BJ (cell line): ENCODE measurements around the gene PRR23E. TPM values are rescaled to one million over a fixed set of nuclear protein-coding genes. Genes with fewer than 3 reads are reported as not detected.

Source experiments
- CTCF ChIA-PET: fragments of 350-600 bp; formaldehyde crosslinking; extraction: SDS; loops from one replicate; lab custom pipeline; 2021; ENCODE audit warnings: antibody characterized with exemption, inconsistent platforms; lab: Yijun Ruan, JAX
- POLR2A ChIA-PET: fragments of 300-600 bp; sonication (Branson Sonifier 250); formaldehyde crosslinking; extraction: SDS; loops from one replicate; lab custom pipeline; 2021; ENCODE audit warnings: antibody characterized with exemption; lab: Charles Lee
- DNase-seq: peaks from one replicate; pipeline ENCODE4 v3.0.0-alpha.2; 2011; ENCODE audit warnings: low read depth
- H3K27me3 ChIP-seq: 2 replicates; pipeline ENCODE4 v1.6.0; 2011; ENCODE audit warnings: low read length; ENCODE audit not compliant: control insufficient read depth, insufficient read depth
- H3K36me3 ChIP-seq: 2 replicates; pipeline ENCODE4 v1.5.1; 2011; ENCODE audit warnings: low read length; ENCODE audit not compliant: control insufficient read depth, insufficient read depth
- H3K4me3 ChIP-seq: 2 replicates; pipeline ENCODE4 v1.5.1; 2011; ENCODE audit warnings: low read depth, mild to moderate bottlenecking, control low read depth, low read length
- CTCF ChIP-seq: IDR thresholded peaks from 2 replicates; pipeline ENCODE4 v1.5.1; 2011; ENCODE audit warnings: low read depth, mild to moderate bottlenecking, control low read depth, inconsistent platforms, low read length, moderate library complexity; ENCODE audit not compliant: insufficient read depth
- polyA plus RNA-seq: library from polyadenylated mRNA; depleted of rRNA; stranded (reverse); fragments of >200 nt; gene quantifications from 2 replicates; pipeline ENCODE4 v1.2.3, GENCODE V29; 2011

PRR23E gene
- polyA plus RNA-seq, 1 experiment, result not detected

- Histone ChIP-seq H3K4me3 (no peak overlapping the region), H3K27me3 (peaks cover 4% of the 10 kb centered on the region), H3K36me3 (no peaks in the 10 kb centered on the region)
- TF ChIP-seq CTCF, result no peak
- no peak for DNase-seq
- CTCF ChIA-PET, result interaction anchor here (1.3 kb wide), 1 partner anchor 407 kb away, joined by 3 read pairs; no protein-coding TSS in a partner anchor
- POLR2A ChIA-PET, result no interaction called here
These were observed 34.2 kb upstream of the PRR23E start for GRCh38 chr3:127158614-127159229.

- Histone ChIP-seq H3K4me3 (no peak overlapping the region), H3K27me3 (peaks cover 4% of the 10 kb centered on the region), H3K36me3 (no peaks in the 10 kb centered on the region)
- CTCF ChIA-PET, result no interaction called here
- no peak for DNase-seq
- POLR2A ChIA-PET, result no interaction called here
- no peak for TF ChIP-seq CTCF
These were observed 33.4 kb upstream of the PRR23E start for GRCh38 chr3:127159543-127159942.

GRCh38 chr3:127161236-127161635, 31.7 kb upstream of the PRR23E start:
- no peak for TF ChIP-seq CTCF
- POLR2A ChIA-PET, result no interaction called here
- DNase-seq, result no peak
- Histone ChIP-seq H3K27me3 (peaks cover 6% of the 10 kb centered on the region), H3K36me3 (no peaks in the 10 kb centered on the region), H3K4me3 (no peak overlapping the region)
- CTCF ChIA-PET, result no interaction called here

GRCh38 chr3:127161973-127162579, 30.9 kb upstream of the PRR23E start:
- DNase-seq, result no peak
- TF ChIP-seq CTCF, result no peak
- ChIA-PET POLR2A (no interaction called here), CTCF (interaction anchor here (0.6 kb wide), 1 partner anchor 333 kb away, joined by 3 read pairs; no protein-coding TSS in a partner anchor)
- Histone ChIP-seq H3K27me3 (peaks cover 6% of the 10 kb centered on the region), H3K36me3 (no peaks in the 10 kb centered on the region), H3K4me3 (no peak overlapping the region)

GRCh38 chr3:127162947-127163645, 29.8 kb upstream of the PRR23E start:
- no peaks in the 10 kb centered on the region for H3K36me3 ChIP-seq
- CTCF ChIA-PET, result no interaction called here
- POLR2A ChIA-PET, result no interaction called here
- H3K4me3 ChIP-seq, result no peak overlapping the region
- H3K27me3 ChIP-seq, result peaks cover 5% of the 10 kb centered on the region; the same call in 1 of the 2 replicates
- TF ChIP-seq CTCF, result no peak
- no peak for DNase-seq
